K562 (cell line): Measurements from ENCODE around the gene LZTS3. TPM values are rescaled to one million over a fixed set of nuclear protein-coding genes. Genes with fewer than 3 reads are reported as not detected.

ENCODE experiments used
- polyA plus RNA-seq, 8 experiments: library from polyadenylated mRNA; depleted of rRNA in 4 of 8; stranded (reverse) in 5 of 8; unstranded in 3 of 8; fragments of >200 nt; fragmentation: Nextera tagmentation in 2 of 8; fragmentation: Illumina TruSeq in 1 of 8; extraction: Ambion mirVana in 2 of 8; extraction: Trizol in 1 of 8; gene quantifications; 2 replicates each; pipeline versions ENCODE4 v1.2.1 to v1.2.3, GENCODE V29; 2011 to 2014; ENCODE audit warnings: inconsistent platforms in 1 of 8, missing spikeins in 1 of 8
- total RNA-seq, 7 experiments: library from RNA; depleted of rRNA in 6 of 7; stranded (reverse); fragments of >200 nt in 6 of 7; fragmentation: Illumina TruSeq in 2 of 7; extraction: Trizol in 2 of 7; gene quantifications; 2 replicates each; pipeline versions ENCODE4 v1.2.1 to v1.2.3, GENCODE V29; 2011 to 2021; ENCODE audit warnings: low replicate concordance in 1 of 7
- TF ChIP-seq, protein P1 (sequence below), 2 experiments: fragments of 450-650 bp in 1 of 2; sonication (generic) in 1 of 2; formaldehyde crosslinking in 1 of 2; IDR thresholded peaks; 2 replicates each; pipeline versions ENCODE4 v1.7.1 to v1.9.0; 2016 to 2022; ENCODE audit warnings: inconsistent platforms in 1 of 2, mild to moderate bottlenecking in 1 of 2, missing genetic modification reagents in 1 of 2

The LZTS3 gene
- total and polyA plus RNA-seq, 9 of the 15 experiments (the other 6 are each of a cell fraction or from before 2014, with no cell fraction given): 0.07 to 2.9 (median 2.0) TPM

DNA sequence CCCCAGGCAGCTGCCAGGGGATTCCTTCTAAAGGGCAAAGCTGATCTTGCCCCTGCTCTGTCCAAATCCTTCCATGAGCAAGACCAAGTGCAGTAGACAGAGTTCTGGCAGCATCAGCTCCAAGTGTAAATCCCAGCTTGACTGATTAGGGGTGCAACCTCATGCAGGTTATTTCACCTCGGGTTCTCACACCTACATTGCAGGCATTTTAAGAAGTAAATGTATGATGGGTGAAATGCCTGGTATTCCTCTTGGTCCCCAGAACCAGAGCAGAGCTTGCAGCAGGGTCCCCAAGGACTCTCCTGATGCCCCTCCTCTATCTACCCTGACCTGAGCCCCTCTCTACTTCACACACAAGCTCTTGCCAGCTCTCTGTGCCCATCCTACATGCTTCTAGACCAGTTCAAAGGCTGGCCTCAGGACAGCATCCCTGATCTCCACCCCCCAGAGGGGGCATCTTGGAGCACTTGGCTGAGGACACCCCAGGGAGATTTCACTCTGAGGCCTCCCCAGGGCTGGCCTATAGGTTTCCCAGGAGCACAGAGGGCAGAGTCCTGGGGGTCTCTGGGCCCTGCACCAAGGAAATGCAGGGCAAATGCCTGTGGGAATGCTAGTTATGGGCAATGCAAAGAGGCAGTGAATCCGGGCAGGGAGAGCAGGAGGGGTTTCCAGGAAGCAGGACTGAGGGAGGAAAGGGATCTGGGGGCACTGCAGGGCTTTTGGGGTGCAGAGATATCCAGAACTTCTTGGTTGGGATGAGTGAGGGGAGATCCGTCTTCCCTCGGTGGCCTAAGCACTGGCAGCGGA, 1.0 kb downstream of the LZTS3 start (continued):
- TF ChIP-seq, protein P1, sequence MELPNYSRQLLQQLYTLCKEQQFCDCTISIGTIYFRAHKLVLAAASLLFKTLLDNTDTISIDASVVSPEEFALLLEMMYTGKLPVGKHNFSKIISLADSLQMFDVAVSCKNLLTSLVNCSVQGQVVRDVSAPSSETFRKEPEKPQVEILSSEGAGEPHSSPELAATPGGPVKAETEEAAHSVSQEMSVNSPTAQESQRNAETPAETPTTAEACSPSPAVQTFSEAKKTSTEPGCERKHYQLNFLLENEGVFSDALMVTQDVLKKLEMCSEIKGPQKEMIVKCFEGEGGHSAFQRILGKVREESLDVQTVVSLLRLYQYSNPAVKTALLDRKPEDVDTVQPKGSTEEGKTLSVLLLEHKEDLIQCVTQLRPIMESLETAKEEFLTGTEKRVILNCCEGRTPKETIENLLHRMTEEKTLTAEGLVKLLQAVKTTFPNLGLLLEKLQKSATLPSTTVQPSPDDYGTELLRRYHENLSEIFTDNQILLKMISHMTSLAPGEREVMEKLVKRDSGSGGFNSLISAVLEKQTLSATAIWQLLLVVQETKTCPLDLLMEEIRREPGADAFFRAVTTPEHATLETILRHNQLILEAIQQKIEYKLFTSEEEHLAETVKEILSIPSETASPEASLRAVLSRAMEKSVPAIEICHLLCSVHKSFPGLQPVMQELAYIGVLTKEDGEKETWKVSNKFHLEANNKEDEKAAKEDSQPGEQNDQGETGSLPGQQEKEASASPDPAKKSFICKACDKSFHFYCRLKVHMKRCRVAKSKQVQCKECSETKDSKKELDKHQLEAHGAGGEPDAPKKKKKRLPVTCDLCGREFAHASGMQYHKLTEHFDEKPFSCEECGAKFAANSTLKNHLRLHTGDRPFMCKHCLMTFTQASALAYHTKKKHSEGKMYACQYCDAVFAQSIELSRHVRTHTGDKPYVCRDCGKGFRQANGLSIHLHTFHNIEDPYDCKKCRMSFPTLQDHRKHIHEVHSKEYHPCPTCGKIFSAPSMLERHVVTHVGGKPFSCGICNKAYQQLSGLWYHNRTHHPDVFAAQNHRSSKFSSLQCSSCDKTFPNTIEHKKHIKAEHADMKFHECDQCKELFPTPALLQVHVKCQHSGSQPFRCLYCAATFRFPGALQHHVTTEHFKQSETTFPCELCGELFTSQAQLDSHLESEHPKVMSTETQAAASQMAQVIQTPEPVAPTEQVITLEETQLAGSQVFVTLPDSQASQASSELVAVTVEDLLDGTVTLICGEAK (IDR thresholded peaks at IDR 0.05): no peak
- TF ChIP-seq, protein P1 (CRISPR knock-in tag; IDR thresholded peaks at IDR 0.05): 0 out of 2 replicates have a peak, but pooled peaks have one; percentile 16
